Measurements from ENCODE around the gene ANKRD30A. TPM values are rescaled to one million over a fixed set of nuclear protein-coding genes. Genes with fewer than 3 reads are reported as not detected.
"Not testable (repeated sequence)": the region's sequence is repeated elsewhere in the genome, so short reads cannot be mapped to it uniquely, and the experiment has no call there.

Gene ANKRD30A
- not detected for polyA plus RNA-seq (ENCODE audit: insufficient read length in 4 of 4)

GRCh38 chr10:37125191-37125732, at the start of gene ANKRD30A:
Gene ANKRD30A (plus strand): TSS chr10:37125598. CDS start chr10:37125788, 190 bp downstream.
- no peak for DNase-seq (ENCODE audit: low read depth in 4 of 4, low spot score in 3 of 4)

- not testable (repeated sequence) for DNase-seq (ENCODE audit: low read depth in 4 of 4, low spot score in 3 of 4)
Measured at GRCh38 chr10:37076083-37076482, 49.3 kb upstream of the ANKRD30A start.

GRCh38 chr10:37095792-37096573, 29.4 kb upstream of the ANKRD30A start:
- DNase-seq (ENCODE audit: low read depth in 4 of 4, low spot score in 3 of 4): no peak

- DNase-seq (ENCODE audit: low read depth in 4 of 4, low spot score in 3 of 4): no peak
Measured at GRCh38 chr10:37101261-37101660, 24.1 kb upstream of the ANKRD30A start.

GRCh38 chr10:37109000-37109399, 16.4 kb upstream of the ANKRD30A start:
- no peak for DNase-seq (ENCODE audit: low read depth in 4 of 4, low spot score in 3 of 4)

- DNase-seq (ENCODE audit: low read depth in 4 of 4, low spot score in 3 of 4): no peak
Measured at GRCh38 chr10:37124532-37124931, 866 bp upstream of the ANKRD30A start.

- no peak for DNase-seq (ENCODE audit: low read depth in 4 of 4, low spot score in 3 of 4)
Measured at GRCh38 chr10:37125921-37126320, 523 bp downstream of the ANKRD30A start.

GRCh38 chr10:37146443-37146842, 21.0 kb downstream of the ANKRD30A start:
- no peak for DNase-seq (ENCODE audit: low read depth in 4 of 4, low spot score in 3 of 4)

GRCh38 chr10:37162430-37162829, 37.0 kb downstream of the ANKRD30A start:
- not testable (repeated sequence) for DNase-seq (ENCODE audit: low read depth in 4 of 4, low spot score in 3 of 4)

GRCh38 chr10:37171945-37172344, 46.5 kb downstream of the ANKRD30A start:
- not testable (repeated sequence) for DNase-seq (ENCODE audit: low read depth in 4 of 4, low spot score in 3 of 4)

GRCh38 chr10:37178296-37178695, 52.9 kb downstream of the ANKRD30A start:
- not testable (repeated sequence) for DNase-seq (ENCODE audit: low read depth in 4 of 4, low spot score in 3 of 4)

GRCh38 chr10:37182719-37183118, 57.3 kb downstream of the ANKRD30A start:
- DNase-seq (ENCODE audit: low read depth in 4 of 4, low spot score in 3 of 4): not testable (repeated sequence)

- DNase-seq (ENCODE audit: low read depth in 4 of 4, low spot score in 3 of 4): no peak
Measured at GRCh38 chr10:37206132-37206531, 80.7 kb downstream of the ANKRD30A start.

GRCh38 chr10:37220866-37221265, 95.5 kb downstream of the ANKRD30A start:
- DNase-seq (ENCODE audit: low read depth in 4 of 4, low spot score in 3 of 4): no peak

- DNase-seq (ENCODE audit: low read depth in 4 of 4, low spot score in 3 of 4): no peak
Measured at GRCh38 chr10:37222046-37222445, 96.6 kb downstream of the ANKRD30A start.

- DNase-seq (ENCODE audit: low read depth in 4 of 4, low spot score in 3 of 4): no peak
Measured at GRCh38 chr10:37225163-37225562, 99.8 kb downstream of the ANKRD30A start.

- DNase-seq (ENCODE audit: low read depth in 4 of 4, low spot score in 3 of 4): no peak
Measured at GRCh38 chr10:37226524-37226923, 101.1 kb downstream of the ANKRD30A start.

GRCh38 chr10:37234692-37235091, 109.3 kb downstream of the ANKRD30A start:
- DNase-seq (ENCODE audit: low read depth in 4 of 4, low spot score in 3 of 4): no peak

- DNase-seq (ENCODE audit: low read depth in 4 of 4, low spot score in 3 of 4): no peak
Measured at GRCh38 chr10:37236093-37236492, 110.7 kb downstream of the ANKRD30A start.

GRCh38 chr10:37240223-37240622, 114.8 kb downstream of the ANKRD30A start:
- no peak for DNase-seq (ENCODE audit: low read depth in 4 of 4, low spot score in 3 of 4)

- no peak for DNase-seq (ENCODE audit: low read depth in 4 of 4, low spot score in 3 of 4)
Measured at GRCh38 chr10:37246637-37247036, 121.2 kb downstream of the ANKRD30A start.

- not testable (repeated sequence) for DNase-seq (ENCODE audit: low read depth in 4 of 4, low spot score in 3 of 4)
Measured at GRCh38 chr10:37255837-37256236, 130.4 kb downstream of the ANKRD30A start.

All from left renal pelvis (tissue), 4 donors.